Measurements from ENCODE around the gene ZHX3. TPM values are rescaled to one million over a fixed set of nuclear protein-coding genes. Genes with fewer than 3 reads are reported as not detected.

ZHX3 gene
- total RNA-seq, 5 donors from 2014 or later (not counting 1 experiment from before 2014, with no cell fraction given), result 7.0 to 11.1 (median 10.5) TPM

GRCh38 chr20:41173791-41174341 is 143.7 kb downstream of the ZHX3 start:
- H3K36me3 Mint-ChIP-seq, result peaks cover 49% of the 10 kb centered on the region
- 99% methylated on average over 12 of the region's 13 CpGs for WGBS (ENCODE audit: insufficient coverage)

GRCh38 chr20:41173161-41173721 is 144.3 kb downstream of the ZHX3 start:
- Mint-ChIP-seq H3K27ac (peak overlapping the region; percentile 65 to 79), H3K36me3 (peaks cover 51% of the 10 kb centered on the region), H3K9me3 (no peaks in the 10 kb centered on the region), H3K27me3 (no peaks in the 10 kb centered on the region), H3K4me3 (no peak overlapping the region), H3K4me1 (peaks cover 18 to 35% (median 27%) of the 10 kb centered on the region in 3 donors)
- ChIA-PET POLR2A (interaction anchor here (0.6 to 0.9 kb wide), 3 partner anchors 24 to 59 kb away, joined by 3 read pairs; no protein-coding TSS in a partner anchor), CTCF (interaction anchor here (0.5 to 1.3 kb wide), 10 partner anchors 8 to 166 kb away, joined by 3 to 11 read pairs (median 4); no protein-coding TSS in a partner anchor)
- Histone ChIP-seq H3K27me3 (replicated peaks in 1 of 2; ENCODE audit: control insufficient read depth in 2 of 2, extremely low read depth in 1 of 2, insufficient read depth in 2 of 2, low read length in 1 of 2) (no peaks in the 10 kb centered on the region), H3K4me1 (ENCODE audit: control insufficient read depth in 1 of 2, extremely low read depth in 1 of 2, insufficient read depth in 2 of 2, low read length in 2 of 2) (peaks cover 0 to 37% of the 10 kb centered on the region in 2 experiments), H3K4me3 (ENCODE audit: control insufficient read depth in 1 of 2, extremely low read depth in 1 of 2, low read length in 1 of 2) (no peak overlapping the region), H3K27ac (ENCODE audit: low read length) (peak overlapping the region; percentile 15), H3K36me3 (ENCODE audit: control insufficient read depth in 2 of 2, extremely low read depth in 1 of 2, insufficient read depth in 1 of 2, low read length in 1 of 2) (peaks cover 23 to 92% of the 10 kb centered on the region in 2 donors), H3K9me3 (no peaks in the 10 kb centered on the region)
- DNase-seq, result peak in 34 of 35 experiments; percentile 20 to 77 (median 54)
- 48% methylated on average over 7 of the region's 9 CpGs for WGBS (ENCODE audit: insufficient coverage)
- peak; percentile 78 to 92 (median 79) for ATAC-seq (replicated peaks in 1 of 4)

More at GRCh38 chr20:41173791-41174341, 143.7 kb downstream of the ZHX3 start:
- H3K4me3 ChIP-seq (ENCODE audit: control insufficient read depth in 1 of 2, extremely low read depth in 1 of 2, low read length in 1 of 2), result no peak overlapping the region
- peaks cover 0 to 34% of the 10 kb centered on the region in 2 experiments for H3K4me1 ChIP-seq (ENCODE audit: control insufficient read depth in 1 of 2, extremely low read depth in 1 of 2, insufficient read depth in 2 of 2, low read length in 2 of 2)
- peaks cover 25 to 86% of the 10 kb centered on the region in 2 donors for H3K36me3 ChIP-seq (ENCODE audit: control insufficient read depth in 2 of 2, extremely low read depth in 1 of 2, insufficient read depth in 1 of 2, low read length in 1 of 2)
- H3K27ac Mint-ChIP-seq, result peak overlapping the region; percentile 19 to 79
- H3K27me3 ChIP-seq (replicated peaks in 1 of 2; ENCODE audit: control insufficient read depth in 2 of 2, extremely low read depth in 1 of 2, insufficient read depth in 2 of 2, low read length in 1 of 2), result no peaks in the 10 kb centered on the region
- no peaks in the 10 kb centered on the region for H3K27me3 Mint-ChIP-seq
- H3K9me3 Mint-ChIP-seq, result no peaks in the 10 kb centered on the region
- ATAC-seq (replicated peaks in 1 of 4), result no peak
- peak in 1 of 35 experiments; percentile 16 for DNase-seq
- peaks cover 18 to 35% (median 27%) of the 10 kb centered on the region in 3 donors for H3K4me1 Mint-ChIP-seq
- POLR2A ChIA-PET, result no interaction called here
- peak overlapping the region; percentile 15 for H3K27ac ChIP-seq (ENCODE audit: low read length)
- CTCF ChIA-PET, result interaction anchor here in 1 of 2 donors (1.3 kb wide), 2 partner anchors 59 to 166 kb away, joined by 6 read pairs; no protein-coding TSS in a partner anchor
- H3K9me3 ChIP-seq, result no peaks in the 10 kb centered on the region
- H3K4me3 Mint-ChIP-seq, result no peak overlapping the region

- peak; percentile 12 to 42 (median 25) for ATAC-seq (replicated peaks in 1 of 4)
Measured at GRCh38 chr20:41172296-41173140, 145.0 kb downstream of the ZHX3 start.

GRCh38 chr20:41171736-41172295 is 145.7 kb downstream of the ZHX3 start:
- peaks cover 0 to 51% of the 10 kb centered on the region in 2 experiments for H3K4me1 ChIP-seq (ENCODE audit: control insufficient read depth in 1 of 2, extremely low read depth in 1 of 2, insufficient read depth in 2 of 2, low read length in 2 of 2)
- no peaks in the 10 kb centered on the region for H3K27me3 ChIP-seq (replicated peaks in 1 of 2; ENCODE audit: control insufficient read depth in 2 of 2, extremely low read depth in 1 of 2, insufficient read depth in 2 of 2, low read length in 1 of 2)
- 83% methylated on average over 2 of the region's 3 CpGs for WGBS (ENCODE audit: insufficient coverage)
- no peak overlapping the region for H3K4me3 ChIP-seq (ENCODE audit: control insufficient read depth in 1 of 2, extremely low read depth in 1 of 2, low read length in 1 of 2)
- peaks cover 20 to 95% of the 10 kb centered on the region in 2 donors for H3K36me3 ChIP-seq (ENCODE audit: control insufficient read depth in 2 of 2, extremely low read depth in 1 of 2, insufficient read depth in 1 of 2, low read length in 1 of 2)
- DNase-seq (peak in 2 of 35 experiments; percentile 0 to 14), ATAC-seq (replicated peaks in 1 of 4) (no peak)
- H3K27ac ChIP-seq (ENCODE audit: low read length), result no peak overlapping the region
- H3K36me3 Mint-ChIP-seq, result peaks cover 57% of the 10 kb centered on the region
- H3K27ac Mint-ChIP-seq, result peak overlapping the region; percentile 79 to 86
- ChIA-PET CTCF (interaction anchor here (0.9 to 1.3 kb wide), 3 partner anchors 15 to 168 kb away, joined by 3 to 5 read pairs (median 4); no protein-coding TSS in a partner anchor), POLR2A (interaction anchor here (0.7 to 1.0 kb wide), 2 partner anchors 14 to 20 kb away, joined by 3 read pairs; no protein-coding TSS in a partner anchor)
- no peaks in the 10 kb centered on the region for H3K9me3 Mint-ChIP-seq
- no peaks in the 10 kb centered on the region for H3K27me3 Mint-ChIP-seq
- peaks cover 28 to 41% (median 34%) of the 10 kb centered on the region in 3 donors for H3K4me1 Mint-ChIP-seq
- peak overlapping the region in 1 of 3 donors; percentile 20 for H3K4me3 Mint-ChIP-seq
- no peaks in the 10 kb centered on the region for H3K9me3 ChIP-seq

More at GRCh38 chr20:41172296-41173140, 145.0 kb downstream of the ZHX3 start:
- no peaks in the 10 kb centered on the region for H3K27me3 Mint-ChIP-seq
- H3K4me3 ChIP-seq (ENCODE audit: control insufficient read depth in 1 of 2, extremely low read depth in 1 of 2, low read length in 1 of 2), result no peak overlapping the region
- peak in 3 of 35 experiments; percentile 2 to 22 (median 12) for DNase-seq
- peaks cover 21 to 35% (median 27%) of the 10 kb centered on the region in 3 donors for H3K4me1 Mint-ChIP-seq
- peak overlapping the region; percentile 65 to 79 for H3K27ac Mint-ChIP-seq
- no peaks in the 10 kb centered on the region for H3K9me3 Mint-ChIP-seq
- H3K9me3 ChIP-seq, result no peaks in the 10 kb centered on the region
- 92% methylated on average over 13 of the region's 18 CpGs for WGBS (ENCODE audit: insufficient coverage)
- H3K27me3 ChIP-seq (replicated peaks in 1 of 2; ENCODE audit: control insufficient read depth in 2 of 2, extremely low read depth in 1 of 2, insufficient read depth in 2 of 2, low read length in 1 of 2), result no peaks in the 10 kb centered on the region
- H3K36me3 ChIP-seq (ENCODE audit: control insufficient read depth in 2 of 2, extremely low read depth in 1 of 2, insufficient read depth in 1 of 2, low read length in 1 of 2), result peaks cover 20 to 94% of the 10 kb centered on the region in 2 donors
- H3K4me3 Mint-ChIP-seq, result no peak overlapping the region
- H3K4me1 ChIP-seq (ENCODE audit: control insufficient read depth in 1 of 2, extremely low read depth in 1 of 2, insufficient read depth in 2 of 2, low read length in 2 of 2), result peaks cover 0 to 44% of the 10 kb centered on the region in 2 experiments
- CTCF ChIA-PET, result interaction anchor here (0.5 to 1.3 kb wide), 11 partner anchors 7 to 167 kb away, joined by 3 to 11 read pairs (median 4); no protein-coding TSS in a partner anchor
- peaks cover 51% of the 10 kb centered on the region for H3K36me3 Mint-ChIP-seq
- POLR2A ChIA-PET, result interaction anchor here (0.6 to 1.0 kb wide), 4 partner anchors 15 to 60 kb away, joined by 3 read pairs; no protein-coding TSS in a partner anchor
- H3K27ac ChIP-seq (ENCODE audit: low read length), result no peak overlapping the region

GRCh38 chr20:41170386-41171105 is 147.0 kb downstream of the ZHX3 start:
- 95% methylated on average over 6 of the region's 6 CpGs for WGBS (ENCODE audit: insufficient coverage)
- Mint-ChIP-seq H3K36me3 (peaks cover 61% of the 10 kb centered on the region), H3K27me3 (no peaks in the 10 kb centered on the region), H3K27ac (peak overlapping the region; percentile 81 to 84), H3K4me1 (peaks cover 36 to 47% (median 38%) of the 10 kb centered on the region in 3 donors), H3K4me3 (no peak overlapping the region), H3K9me3 (no peaks in the 10 kb centered on the region)
- no peak overlapping the region for H3K4me3 ChIP-seq (ENCODE audit: control insufficient read depth in 1 of 2, extremely low read depth in 1 of 2, low read length in 1 of 2)
- peak in 2 of 35 experiments; percentile 3 to 5 for DNase-seq
- peaks cover 0 to 60% of the 10 kb centered on the region in 2 experiments for H3K4me1 ChIP-seq (ENCODE audit: control insufficient read depth in 1 of 2, extremely low read depth in 1 of 2, insufficient read depth in 2 of 2, low read length in 2 of 2)
- no peak overlapping the region for H3K27ac ChIP-seq (ENCODE audit: low read length)
- H3K27me3 ChIP-seq (replicated peaks in 1 of 2; ENCODE audit: control insufficient read depth in 2 of 2, extremely low read depth in 1 of 2, insufficient read depth in 2 of 2, low read length in 1 of 2), result no peaks in the 10 kb centered on the region
- no peak for ATAC-seq (replicated peaks in 1 of 4)
- peaks cover 28 to 96% of the 10 kb centered on the region in 2 donors for H3K36me3 ChIP-seq (ENCODE audit: control insufficient read depth in 2 of 2, extremely low read depth in 1 of 2, insufficient read depth in 1 of 2, low read length in 1 of 2)
- ChIA-PET CTCF (interaction anchor here (0.6 to 1.2 kb wide), 5 partner anchors 13 to 170 kb away, joined by 3 to 5 read pairs (median 3); partner anchors contain the start of genes LPIN3 (in 1 of the 2) and TOP1 (in 1 of the 2)), POLR2A (no interaction called here)
- H3K9me3 ChIP-seq, result no peaks in the 10 kb centered on the region
